ENCODE data around the gene ZNF483.

GRCh38 chr9:111610845-111611244 lies 85.9 kb downstream of the ZNF483 start:
- TF ChIP-seq HDAC6 (IDR thresholded peaks at IDR 0.05; ENCODE audit: low read depth, low read length) (no peak), SMARCC2 (IDR thresholded peaks at IDR 0.05; ENCODE audit: low read depth) (no peak), ZNF408 (CRISPR knock-in tag; IDR thresholded peaks at IDR 0.05; ENCODE audit: low read depth) (no peak), KAT7 (CRISPR knock-in tag; IDR thresholded peaks at IDR 0.05; ENCODE audit: borderline replicate concordance) (no peak), NRF1 (conservative IDR thresholded peaks at IDR 0.05 in 1 of 2, IDR thresholded peaks at IDR 0.05 in 1 of 2) (no peak), ZBTB8A (IDR thresholded peaks at IDR 0.05; ENCODE audit: partially characterized antibody) (no peak), ETV6 (IDR thresholded peaks at IDR 0.05; ENCODE audit: borderline replicate concordance in 1 of 2, low read depth in 2 of 2, low read length in 1 of 2) (no peak), ETV6 (CRISPR knock-in tag; IDR thresholded peaks at IDR 0.05; ENCODE audit: borderline replicate concordance) (no peak), MXD1 (CRISPR knock-in tag; IDR thresholded peaks at IDR 0.05; ENCODE audit: borderline replicate concordance, poor library complexity, severe bottlenecking) (no peak)
- TF ChIP-seq, protein P1, sequence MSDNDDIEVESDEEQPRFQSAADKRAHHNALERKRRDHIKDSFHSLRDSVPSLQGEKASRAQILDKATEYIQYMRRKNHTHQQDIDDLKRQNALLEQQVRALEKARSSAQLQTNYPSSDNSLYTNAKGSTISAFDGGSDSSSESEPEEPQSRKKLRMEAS (CRISPR knock-in tag; IDR thresholded peaks at IDR 0.05) = no peak
- TF ChIP-seq, protein P2, sequence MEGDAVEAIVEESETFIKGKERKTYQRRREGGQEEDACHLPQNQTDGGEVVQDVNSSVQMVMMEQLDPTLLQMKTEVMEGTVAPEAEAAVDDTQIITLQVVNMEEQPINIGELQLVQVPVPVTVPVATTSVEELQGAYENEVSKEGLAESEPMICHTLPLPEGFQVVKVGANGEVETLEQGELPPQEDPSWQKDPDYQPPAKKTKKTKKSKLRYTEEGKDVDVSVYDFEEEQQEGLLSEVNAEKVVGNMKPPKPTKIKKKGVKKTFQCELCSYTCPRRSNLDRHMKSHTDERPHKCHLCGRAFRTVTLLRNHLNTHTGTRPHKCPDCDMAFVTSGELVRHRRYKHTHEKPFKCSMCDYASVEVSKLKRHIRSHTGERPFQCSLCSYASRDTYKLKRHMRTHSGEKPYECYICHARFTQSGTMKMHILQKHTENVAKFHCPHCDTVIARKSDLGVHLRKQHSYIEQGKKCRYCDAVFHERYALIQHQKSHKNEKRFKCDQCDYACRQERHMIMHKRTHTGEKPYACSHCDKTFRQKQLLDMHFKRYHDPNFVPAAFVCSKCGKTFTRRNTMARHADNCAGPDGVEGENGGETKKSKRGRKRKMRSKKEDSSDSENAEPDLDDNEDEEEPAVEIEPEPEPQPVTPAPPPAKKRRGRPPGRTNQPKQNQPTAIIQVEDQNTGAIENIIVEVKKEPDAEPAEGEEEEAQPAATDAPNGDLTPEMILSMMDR (IDR thresholded peaks at IDR 0.05 in 2 of 3, conservative IDR thresholded peaks at IDR 0.05 in 1 of 3; ENCODE audit: insufficient read depth in 2 of 3, low read depth in 1 of 3, low read length in 3 of 3) = no peak

Data from K562 (cell line).